DMS153 (cell line): ENCODE results near the gene TEPSIN.
"Not testable (repeated sequence)": the region's sequence is repeated elsewhere in the genome, so short reads cannot be mapped to it uniquely, and the experiment has no call there.

Experiments used
- DNase-seq: peaks from one replicate; lab custom pipeline; 2025; lab: John Stamatoyannopoulos, UW

The TEPSIN gene

DNA sequence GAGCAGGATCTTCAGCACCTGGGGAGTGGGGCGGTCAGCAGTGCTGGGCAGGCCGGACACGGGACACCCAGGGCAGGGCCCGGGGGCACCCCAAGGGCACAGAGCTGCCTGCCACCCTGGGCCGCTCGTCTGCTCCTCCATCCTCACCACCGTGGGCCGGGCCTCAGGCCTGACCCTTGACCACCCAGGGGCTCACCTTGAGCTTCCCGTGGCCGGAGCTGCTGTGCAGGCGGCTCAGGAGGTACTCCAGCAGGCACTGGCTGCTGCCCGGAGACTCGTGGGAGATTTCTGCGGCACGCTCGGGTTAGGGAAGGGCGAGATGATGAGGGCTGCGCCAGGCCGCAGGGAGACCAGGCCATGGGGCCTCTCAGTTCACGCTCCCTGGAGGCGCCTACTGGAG is 2.1 kb downstream of the TEPSIN start:
- DNase-seq, result no peak

DNA sequence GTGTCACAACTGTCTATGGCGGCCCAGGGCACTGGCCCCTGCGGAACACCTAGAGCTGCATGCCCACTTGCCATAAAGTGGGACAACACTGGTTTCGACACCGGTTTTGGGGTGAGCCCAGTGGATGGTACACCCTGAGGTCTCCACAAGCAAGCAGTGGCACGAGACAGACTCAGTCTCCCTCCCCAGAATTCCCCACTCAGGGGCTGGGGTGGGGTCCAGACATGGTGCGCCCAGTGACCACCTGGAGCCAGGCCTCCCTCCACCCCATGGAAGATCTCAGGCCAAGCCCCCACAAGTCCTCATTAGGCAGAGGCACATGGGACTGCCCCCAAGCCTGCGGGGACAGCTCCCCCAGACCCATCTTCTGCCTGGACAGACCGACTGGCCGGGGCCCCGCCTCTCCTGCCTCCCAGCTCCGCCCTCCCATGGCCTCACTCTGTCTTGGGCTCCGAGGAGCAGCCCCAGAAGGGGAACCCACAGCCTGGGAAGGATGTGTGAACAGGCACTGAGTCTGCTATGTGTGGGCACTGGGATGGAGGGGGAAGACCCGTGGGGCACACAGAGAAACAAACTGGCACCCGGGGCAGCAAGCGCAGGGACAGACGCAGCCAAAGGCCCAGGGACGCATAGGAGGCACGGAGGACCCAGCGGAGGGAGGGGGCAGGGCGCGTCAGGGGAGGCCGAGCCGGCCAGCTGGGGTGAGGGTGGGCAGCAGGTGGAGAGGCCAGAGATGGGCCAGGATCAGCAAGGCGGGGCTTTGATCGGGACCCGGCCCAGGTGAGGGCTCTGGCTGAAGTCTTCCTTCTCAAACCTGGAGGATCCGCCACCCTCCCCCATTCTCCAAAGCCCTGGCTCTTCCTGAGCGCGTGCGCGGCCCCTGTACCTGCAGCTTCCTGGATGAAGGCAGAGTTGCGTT is 2.8 kb downstream of the TEPSIN start:
- DNase-seq, result no peak

DNA sequence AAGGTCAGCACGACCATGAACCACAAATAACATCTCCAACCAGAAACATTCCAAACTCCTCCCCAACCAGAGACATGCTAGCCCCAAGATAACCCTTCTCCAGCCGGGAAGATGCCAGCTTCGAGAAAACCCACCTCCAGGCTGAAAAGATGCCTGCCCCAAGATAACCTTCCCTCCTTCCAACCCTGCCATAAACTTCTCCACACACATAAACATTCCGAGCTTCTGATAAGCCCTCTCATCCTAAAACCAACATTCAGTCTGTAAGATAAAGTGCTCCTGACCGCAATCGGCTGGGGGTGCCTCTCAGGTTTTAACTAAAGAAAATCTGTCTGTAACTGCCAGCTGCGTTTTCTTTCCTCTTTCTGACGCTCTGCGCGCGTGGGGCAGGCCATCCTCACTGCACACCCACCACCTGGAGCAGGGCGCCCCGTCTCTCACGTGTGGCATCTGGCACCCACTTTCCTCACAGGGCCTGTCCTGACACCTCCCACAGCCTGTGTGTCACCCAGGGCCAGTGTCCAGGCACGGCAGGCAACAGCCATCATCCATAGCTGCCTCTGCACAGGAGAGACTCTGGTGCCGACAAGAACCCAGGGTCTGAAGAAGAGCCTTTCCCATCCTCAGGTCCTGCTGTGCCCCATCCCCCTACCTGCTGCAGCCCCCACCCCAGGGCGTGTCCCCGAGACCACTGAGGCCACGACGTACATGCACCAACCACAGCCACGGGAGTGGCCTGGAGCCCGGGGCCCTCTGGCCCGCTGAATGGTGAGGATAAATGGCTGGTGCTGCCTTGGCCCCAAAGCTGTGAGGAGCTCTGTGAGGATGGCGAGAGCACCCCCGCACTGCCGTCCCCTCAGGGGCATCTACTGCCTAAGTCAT is 3.7 kb downstream of the TEPSIN start:
- DNase-seq, result no peak

DNA sequence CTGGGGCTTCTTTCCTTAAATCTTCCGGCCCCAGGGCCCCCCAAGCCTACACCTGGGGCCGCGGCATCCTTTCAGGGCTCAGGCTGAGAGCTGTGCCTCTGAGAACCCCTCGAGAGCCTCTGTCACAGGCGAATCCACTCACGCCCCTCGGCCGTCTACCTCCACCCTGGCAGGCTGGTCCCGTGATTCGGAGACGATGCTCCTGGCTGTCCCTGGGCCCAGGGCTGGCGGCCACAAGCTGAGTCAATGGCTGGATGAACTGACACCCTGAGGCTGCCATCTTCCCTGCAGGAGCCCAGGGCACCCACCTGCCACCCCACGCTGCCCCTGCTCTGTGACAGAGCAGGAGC is 4.4 kb downstream of the TEPSIN start:
- DNase-seq, result no peak

DNA sequence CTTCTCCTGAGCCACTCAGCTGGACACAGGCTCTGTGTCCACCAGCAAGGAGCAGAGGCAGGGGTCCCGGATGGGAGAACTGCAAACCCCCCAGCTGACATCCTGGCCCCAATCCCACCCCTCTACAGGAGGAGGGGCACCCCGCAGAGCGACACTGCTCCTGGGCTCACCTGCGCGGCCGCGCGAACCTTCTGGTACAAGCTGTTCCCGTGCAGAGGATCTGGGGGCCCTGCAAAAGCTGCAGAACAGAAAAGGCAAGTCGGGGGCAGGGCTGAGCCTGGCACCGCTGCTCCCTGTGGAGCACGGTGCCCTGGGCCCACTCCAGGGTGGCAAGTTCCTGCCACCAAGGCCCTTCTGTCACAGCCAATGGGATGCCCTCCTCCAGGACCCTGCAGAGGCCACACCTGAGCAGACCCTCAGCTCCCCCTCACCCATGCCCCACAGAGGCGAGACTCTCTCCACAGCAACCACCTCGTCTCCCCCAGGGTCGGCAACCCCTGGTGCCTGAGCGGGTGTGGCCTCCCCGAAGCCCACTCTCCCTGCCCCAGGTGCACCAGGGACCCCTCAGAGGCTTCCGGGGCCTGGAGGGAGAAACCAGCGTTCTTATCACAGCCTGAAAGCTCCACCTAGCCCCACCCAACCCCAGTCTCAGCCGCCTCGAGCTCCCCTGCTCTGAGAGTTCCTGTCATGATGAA is 4.9 kb downstream of the TEPSIN start:
- no peak for DNase-seq

DNA sequence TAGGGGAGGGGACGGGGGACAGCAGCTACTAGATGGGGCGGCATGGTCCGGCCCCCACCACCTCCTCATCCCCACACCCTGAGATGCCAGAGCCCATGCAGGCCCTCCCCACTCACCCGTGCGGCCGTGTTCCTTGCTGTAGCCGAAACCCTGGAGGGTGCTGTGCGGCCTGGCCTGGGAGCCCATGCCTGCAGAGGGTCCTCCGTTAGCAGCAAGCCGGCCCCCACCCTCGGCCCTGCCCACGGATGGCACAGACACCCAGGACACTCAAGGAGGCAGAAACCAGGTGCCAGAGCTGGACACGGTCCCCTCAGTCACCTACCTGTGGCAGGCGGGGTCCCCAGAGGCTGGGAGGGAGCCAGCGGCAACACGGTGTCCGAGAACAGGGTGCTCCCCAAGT is 5.5 kb downstream of the TEPSIN start:
- no peak for DNase-seq

DNA sequence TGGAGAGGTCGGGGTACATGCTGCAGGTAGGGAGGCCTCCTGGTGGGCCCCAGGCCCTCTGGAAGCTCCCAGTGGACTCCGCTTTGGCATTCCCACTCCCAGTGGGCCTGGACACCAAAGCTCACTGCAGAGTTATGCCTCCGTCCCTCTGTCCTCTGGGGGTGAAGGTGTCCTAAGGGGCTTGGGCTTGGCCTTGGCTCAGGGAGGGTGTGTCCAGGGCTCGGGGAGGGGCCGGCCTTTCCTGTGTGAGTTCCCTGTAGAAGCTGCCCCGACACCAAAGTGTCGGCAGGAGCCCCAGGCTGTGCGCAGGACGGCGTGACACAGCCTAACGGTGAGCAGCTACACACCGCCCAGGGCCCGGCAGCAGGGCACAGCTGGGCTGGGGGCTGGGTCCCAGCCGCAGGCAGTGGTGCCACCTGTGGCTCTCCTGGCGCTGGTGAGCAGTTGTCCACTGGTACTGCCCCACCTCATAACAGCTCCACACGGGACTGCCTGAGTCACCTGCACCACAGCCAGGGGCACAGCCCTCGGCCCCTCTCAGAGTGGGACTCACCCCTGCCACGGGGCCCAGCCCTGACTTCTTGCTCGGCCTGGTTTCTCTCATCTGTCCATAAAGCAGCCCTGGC is 6.1 kb downstream of the TEPSIN start:
- no peak for DNase-seq

DNA sequence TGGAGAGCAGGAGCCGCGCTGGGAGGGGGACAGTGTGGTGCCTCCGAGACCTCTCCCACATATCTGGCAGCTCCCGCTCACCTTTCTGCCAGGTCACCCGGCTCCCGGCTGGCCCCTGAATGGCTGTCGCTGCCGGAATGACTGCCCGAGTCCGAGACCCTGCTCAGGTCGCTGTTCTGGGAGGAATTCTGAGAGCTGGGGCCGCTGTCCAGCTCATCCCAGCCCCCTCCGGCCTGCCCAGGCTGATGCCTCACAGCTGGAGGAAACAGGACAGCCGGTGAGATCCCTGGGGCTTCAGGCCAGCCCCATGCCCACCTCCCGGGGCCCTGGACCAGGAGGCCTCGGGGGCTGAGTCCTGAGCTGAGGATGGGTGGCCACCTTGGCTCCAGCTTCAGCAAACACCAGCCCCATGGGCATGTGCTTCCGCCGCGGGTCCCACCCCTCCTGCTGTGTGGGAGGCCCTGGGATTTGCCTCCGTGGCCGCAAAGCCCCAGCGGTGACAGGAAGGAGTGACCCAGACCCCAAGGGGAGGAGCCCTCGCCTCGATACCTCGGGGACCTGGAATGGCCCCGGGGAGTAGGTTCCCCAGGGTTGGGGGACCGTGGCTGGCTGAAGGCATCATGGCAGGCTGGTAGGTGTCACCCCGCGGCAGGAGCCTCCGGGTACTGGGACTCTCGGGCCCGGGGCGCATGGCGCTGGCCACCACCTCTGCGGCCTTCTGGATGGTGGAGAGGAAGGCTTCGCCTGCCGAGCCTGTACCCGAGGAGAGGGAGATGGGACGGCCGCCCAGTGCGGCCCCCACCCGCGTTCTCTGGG is 6.9 kb downstream of the TEPSIN start:
- DNase-seq, result no peak

DNA sequence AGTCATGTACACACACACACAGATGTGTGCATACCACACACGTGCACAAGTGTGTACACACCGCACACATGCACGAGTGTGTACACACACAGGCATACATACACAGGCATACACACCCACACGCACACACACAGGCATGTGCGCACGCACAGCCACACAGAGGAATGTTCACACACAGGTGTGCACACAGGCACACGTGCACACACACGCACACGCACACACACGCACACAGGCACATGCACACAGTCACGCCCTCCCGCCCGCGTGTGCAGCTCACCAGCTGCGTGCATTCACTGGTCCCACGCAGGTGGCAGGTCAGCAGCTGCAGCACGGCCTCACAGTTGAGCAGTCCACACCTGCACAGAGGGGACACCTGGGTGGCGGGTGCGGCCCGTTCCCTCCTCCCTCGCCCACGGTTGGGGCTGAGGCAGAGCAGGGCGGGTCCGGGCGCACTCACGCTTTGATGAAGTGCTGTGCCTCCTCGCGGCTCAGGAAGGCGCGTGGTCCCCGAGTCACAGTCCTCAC is 7.7 kb downstream of the TEPSIN start:
- DNase-seq, result no peak

DNA sequence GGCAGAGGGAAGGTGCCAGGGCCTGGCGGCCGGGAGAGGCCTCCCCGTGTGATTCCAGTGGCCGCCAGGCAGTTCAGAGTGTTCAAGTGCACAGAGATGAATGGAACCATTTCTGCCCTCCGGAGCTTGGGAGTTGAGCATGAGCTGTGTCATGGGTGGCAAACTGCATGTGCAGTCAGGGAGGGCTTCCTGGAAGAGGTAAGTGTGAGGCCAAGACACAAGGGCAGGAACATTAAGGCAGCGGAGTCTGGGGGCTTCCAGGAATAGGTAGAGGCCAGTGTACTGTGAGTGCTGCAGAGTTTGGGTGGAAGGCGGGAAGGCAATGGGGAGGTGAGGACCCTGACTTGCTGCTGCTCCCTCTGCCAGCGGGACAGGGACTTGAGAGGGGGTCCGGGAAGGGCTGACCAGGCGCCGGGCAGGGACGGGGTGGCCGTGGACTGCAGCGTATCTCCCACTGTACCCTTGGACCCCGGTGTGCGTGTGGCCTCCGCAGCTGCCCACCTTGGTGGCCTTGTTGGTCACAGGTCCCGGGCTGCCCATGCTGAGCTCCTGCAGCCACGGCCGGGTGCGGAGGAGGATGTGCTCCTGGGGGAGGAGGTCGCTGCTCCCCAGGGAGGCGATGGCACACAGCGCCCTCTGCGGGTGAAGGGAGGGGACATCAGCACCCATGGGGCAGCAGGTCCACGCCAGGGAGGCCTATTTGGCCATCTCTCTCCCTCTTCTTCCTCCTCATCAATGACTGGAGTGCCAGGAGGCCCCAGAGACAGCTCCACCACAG is 8.6 kb downstream of the TEPSIN start:
- DNase-seq, result no peak

DNA sequence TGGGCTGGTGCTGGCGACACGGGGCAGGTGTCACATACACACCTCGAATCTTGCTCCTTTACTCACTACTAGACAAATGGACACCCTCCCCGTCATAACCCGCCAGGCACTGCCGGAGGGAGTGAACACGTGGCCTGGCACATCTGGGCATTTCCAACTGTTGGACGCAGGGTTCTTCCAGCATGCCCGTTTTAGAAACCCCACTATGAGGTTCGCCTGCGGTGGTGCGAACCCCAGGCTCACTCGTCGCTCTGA is 9.3 kb downstream of the TEPSIN start:
- no peak for DNase-seq

DNA sequence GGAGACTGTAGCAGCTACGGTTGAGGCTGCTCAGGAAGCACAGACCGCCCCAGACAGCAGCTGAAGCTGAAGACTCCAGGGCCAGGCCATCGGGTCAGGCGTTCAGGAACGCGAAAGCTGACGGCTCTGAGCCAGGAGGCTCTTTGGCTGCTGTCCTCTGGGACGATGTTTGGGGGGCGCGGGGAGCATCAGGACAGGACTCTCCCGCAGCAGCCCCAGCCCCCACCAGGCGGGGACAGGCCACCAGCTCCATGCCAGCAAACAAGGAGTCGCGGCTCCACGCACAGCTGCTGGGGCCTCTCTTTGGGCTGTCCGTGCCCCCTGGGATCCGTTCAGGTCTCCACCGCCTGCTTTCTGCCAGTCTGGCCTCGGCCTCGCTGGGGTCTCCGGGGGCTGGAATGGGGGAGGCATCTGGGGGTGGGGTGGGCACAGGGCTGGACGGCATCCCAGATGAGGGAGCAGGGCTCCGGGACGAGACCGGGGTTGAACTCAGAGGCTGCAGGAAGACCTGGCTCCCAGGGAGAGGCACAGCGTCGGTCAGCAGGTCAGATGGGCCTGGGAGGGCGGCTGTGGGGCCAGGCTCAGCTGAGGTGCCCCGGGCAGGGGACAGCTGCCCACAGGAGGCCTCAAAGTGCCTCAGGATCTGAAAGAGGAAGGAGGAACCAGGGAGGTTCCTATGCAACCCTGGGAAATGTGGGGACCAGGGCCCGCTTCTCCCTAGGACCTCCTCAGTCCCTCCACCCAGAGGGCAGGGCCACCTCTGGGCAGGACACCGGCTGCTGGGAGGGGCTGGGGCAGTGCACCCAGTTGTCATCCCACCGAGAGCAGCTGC is 9.8 kb downstream of the TEPSIN start:
- no peak for DNase-seq

DNA sequence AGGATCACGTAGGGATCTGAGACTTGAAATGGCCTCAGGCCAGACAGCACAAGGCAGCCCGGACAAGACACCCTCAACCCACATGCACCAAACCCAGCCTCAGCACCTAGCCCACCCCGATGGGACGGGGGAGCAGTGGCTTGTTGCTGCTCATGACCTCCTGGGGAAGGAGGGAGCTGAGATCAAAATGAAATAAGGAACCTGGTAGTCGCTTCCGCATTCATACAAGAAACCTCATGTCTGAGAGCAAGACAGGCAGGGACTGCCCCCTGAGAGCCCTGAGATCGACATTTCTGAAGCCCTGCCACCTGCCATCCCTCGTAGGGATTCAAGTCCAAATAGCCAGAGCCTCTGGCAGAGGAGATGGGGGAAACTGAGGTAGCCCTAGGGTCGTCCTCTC is 10.4 kb downstream of the TEPSIN start:
- no peak for DNase-seq

DNA sequence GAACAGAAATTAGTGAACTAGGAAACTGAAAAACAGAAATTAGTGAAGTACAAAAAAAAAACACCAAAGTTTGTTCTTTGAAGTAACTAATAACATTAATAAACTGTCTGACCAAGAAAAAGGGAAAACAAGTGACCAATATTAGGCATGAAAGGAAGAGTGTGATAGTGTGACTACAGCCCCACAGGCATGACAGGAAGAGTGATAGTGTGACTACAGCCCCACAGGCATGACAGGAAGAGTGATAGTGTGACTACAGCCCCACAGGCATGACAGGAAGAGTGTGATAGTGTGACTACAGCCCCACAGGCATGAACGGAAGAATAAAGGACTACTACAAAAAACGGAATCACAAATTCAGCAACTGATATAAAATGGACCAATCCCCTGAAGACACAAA is 11.2 kb downstream of the TEPSIN start:
- not testable (repeated sequence) for DNase-seq

DNA sequence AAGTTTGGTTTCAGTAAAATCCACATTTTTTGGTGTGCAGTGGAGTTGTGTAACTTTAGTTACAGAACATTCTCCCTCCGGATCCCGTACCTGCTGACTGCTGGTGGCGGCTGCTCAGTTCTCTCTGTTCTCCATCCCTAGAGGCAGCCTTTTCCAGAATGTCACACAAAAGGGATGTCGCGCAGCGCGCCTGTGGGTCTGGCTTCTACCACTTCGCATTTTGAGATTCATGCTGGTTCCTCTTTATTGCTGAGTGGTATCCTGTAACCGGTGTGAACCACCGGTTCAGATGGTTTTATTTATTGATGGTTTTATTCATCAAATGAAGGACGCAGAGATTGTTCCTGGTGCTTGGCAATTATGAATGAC is 15.1 kb downstream of the TEPSIN start:
- peak; percentile 73 for DNase-seq

DNA sequence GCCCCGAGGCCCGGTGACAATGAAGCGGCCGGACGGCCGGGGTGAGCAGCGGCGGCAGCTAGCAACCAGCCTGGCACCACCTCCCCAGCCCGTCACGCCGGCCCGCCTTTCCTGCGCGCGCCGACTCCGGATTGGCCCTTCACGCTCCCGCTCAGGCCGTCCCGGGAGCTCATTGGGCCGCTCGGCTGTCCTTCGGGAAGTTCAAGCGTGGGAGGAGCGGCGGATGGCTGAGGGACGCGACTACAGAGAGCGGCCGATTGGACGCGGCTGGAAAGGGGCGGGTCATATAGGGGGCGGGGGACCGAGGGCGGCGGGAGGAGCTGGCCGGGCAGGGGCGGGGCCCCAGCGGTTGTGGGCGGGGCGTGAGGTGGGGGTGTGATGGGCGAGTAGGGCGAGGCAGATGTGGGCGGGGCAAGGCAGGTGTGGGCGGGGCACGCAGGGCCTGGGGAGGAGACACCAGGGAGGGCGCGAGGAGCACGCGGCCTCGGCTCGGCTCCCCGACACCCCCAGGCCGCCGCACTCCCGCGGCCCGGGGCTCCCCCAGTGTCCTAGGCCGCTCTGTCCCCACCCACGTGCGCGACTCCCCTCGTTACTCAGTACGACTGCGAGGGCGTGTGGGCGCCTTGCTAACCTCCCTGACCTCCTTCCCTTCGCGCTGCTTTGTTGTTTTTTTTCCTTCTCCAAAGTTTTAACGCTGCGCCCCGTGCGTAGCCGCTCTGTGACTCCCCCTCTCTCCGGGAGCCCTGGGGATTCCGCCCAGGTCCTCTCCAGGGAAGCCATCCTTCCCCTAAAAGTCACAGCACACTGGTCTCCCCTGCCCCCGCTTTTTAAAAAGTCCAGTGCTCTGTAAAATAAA is 15.7 kb downstream of the TEPSIN start, which contains the start of gene CEP131:
Gene CEP131 (minus strand): TSS at position 60 of the 856 bp plus-strand sequence. CDS start 2,909 bp downstream, outside the sequence.
- peak; percentile 94 for DNase-seq

DNA sequence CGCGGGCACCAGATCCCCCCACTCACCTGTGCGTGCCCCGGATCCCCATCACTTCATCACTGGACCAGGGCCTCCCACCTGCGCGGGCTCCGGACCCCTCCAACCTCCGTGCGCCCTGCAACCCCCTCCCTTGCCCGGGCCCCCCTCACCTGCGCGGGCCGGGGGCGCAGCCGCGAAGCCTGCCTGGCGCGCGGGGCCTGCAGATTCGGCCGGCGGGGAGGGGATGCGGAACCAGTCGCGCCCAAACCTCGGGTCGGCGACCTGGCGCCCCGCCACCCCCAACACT is 16.3 kb downstream of the TEPSIN start:
- DNase-seq, result no peak

DNA sequence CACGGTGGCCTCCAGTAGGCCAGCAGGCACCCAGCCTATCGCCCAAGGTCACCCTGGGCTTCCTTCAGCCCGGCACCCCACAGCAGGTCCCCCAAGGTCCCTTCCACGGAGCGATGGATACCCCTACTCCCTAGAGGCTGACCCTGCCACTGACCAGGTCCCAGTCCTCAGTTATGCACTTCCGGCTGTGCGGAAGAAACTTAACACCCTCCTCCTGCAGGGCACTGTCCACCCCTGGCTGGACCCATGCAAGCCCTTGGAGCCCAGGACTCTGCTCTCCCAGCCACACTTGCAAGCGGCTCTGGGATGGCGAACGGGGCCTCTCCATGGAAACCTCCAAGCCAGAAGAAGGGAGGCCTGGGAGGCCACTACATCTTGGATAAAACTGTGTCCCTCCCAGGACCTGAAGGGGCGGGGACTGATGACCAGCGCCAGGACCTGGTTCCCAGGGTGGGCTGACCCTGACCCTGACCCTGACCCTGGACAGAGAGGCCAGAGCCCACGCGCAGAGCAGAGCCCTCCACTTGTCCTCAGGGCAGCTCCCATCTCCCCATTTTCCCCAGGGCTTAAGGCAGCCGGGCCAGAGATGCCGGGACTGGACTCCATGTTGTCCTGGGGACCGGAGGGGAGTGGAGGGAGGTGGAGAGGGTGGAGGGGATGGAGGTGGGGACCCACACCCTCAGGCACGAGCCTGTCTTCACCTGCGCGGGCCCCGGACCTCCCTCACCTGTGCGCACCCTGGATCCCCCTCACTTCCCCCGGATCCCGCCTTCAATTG is 16.8 kb downstream of the TEPSIN start:
- DNase-seq, result no peak
